Measurements from ENCODE around the gene MED27.

MED27 gene

GRCh38 chr9:132055756-132056155 lies 23.9 kb downstream of the MED27 start:
- H3K4me3 ChIP-seq (ENCODE audit: severe bottlenecking): no peak overlapping the region
- DNase-seq (ENCODE audit: low spot score) (no peak), ATAC-seq (ENCODE audit: low read depth) (no peak)
- H3K4me1 ChIP-seq (ENCODE audit: insufficient read depth, poor library complexity, severe bottlenecking): no peaks in the 10 kb centered on the region
- no peaks in the 10 kb centered on the region for H3K9me3 ChIP-seq (ENCODE audit: severe bottlenecking)
- H3K27ac ChIP-seq (ENCODE audit: poor library complexity, severe bottlenecking): no peak overlapping the region
- H3K27me3 ChIP-seq (ENCODE audit: insufficient read depth, poor library complexity, severe bottlenecking): no peaks in the 10 kb centered on the region
- H3K36me3 ChIP-seq (ENCODE audit: low read depth): no peaks in the 10 kb centered on the region
- TF ChIP-seq CTCF (IDR thresholded peaks at IDR 0.05; ENCODE audit: poor library complexity, severe bottlenecking): no peak

GRCh38 chr9:132054024-132054423 lies 25.6 kb downstream of the MED27 start:
- Histone ChIP-seq H3K9me3 (ENCODE audit: severe bottlenecking) (no peaks in the 10 kb centered on the region), H3K27ac (ENCODE audit: poor library complexity, severe bottlenecking) (no peak overlapping the region), H3K36me3 (ENCODE audit: low read depth) (no peaks in the 10 kb centered on the region), H3K4me3 (ENCODE audit: severe bottlenecking) (no peak overlapping the region), H3K27me3 (ENCODE audit: insufficient read depth, poor library complexity, severe bottlenecking) (no peaks in the 10 kb centered on the region), H3K4me1 (ENCODE audit: insufficient read depth, poor library complexity, severe bottlenecking) (no peaks in the 10 kb centered on the region)
- ATAC-seq (ENCODE audit: low read depth) (no peak), DNase-seq (ENCODE audit: low spot score) (no peak)
- no peak for TF ChIP-seq CTCF (IDR thresholded peaks at IDR 0.05; ENCODE audit: poor library complexity, severe bottlenecking)

- no peaks in the 10 kb centered on the region for H3K4me1 ChIP-seq (ENCODE audit: insufficient read depth, poor library complexity, severe bottlenecking)
- H3K27ac ChIP-seq (ENCODE audit: poor library complexity, severe bottlenecking): no peak overlapping the region
- H3K27me3 ChIP-seq (ENCODE audit: insufficient read depth, poor library complexity, severe bottlenecking): no peaks in the 10 kb centered on the region
- no peaks in the 10 kb centered on the region for H3K36me3 ChIP-seq (ENCODE audit: low read depth)
- H3K9me3 ChIP-seq (ENCODE audit: severe bottlenecking): no peaks in the 10 kb centered on the region
- H3K4me3 ChIP-seq (ENCODE audit: severe bottlenecking): no peak overlapping the region
- DNase-seq (ENCODE audit: low spot score) (no peak), ATAC-seq (ENCODE audit: low read depth) (no peak)
- no peak for TF ChIP-seq CTCF (IDR thresholded peaks at IDR 0.05; ENCODE audit: poor library complexity, severe bottlenecking)
Measured at GRCh38 chr9:132049900-132050299, 29.8 kb downstream of the MED27 start.

- TF ChIP-seq CTCF (IDR thresholded peaks at IDR 0.05; ENCODE audit: poor library complexity, severe bottlenecking): no peak
- no peak for DNase-seq (ENCODE audit: low spot score)
- no peak overlapping the region for H3K4me3 ChIP-seq (ENCODE audit: severe bottlenecking)
- no peaks in the 10 kb centered on the region for H3K36me3 ChIP-seq (ENCODE audit: low read depth)
- ATAC-seq (ENCODE audit: low read depth): no peak
- H3K4me1 ChIP-seq (ENCODE audit: insufficient read depth, poor library complexity, severe bottlenecking): no peaks in the 10 kb centered on the region
- no peaks in the 10 kb centered on the region for H3K27me3 ChIP-seq (ENCODE audit: insufficient read depth, poor library complexity, severe bottlenecking)
- no peak overlapping the region for H3K27ac ChIP-seq (ENCODE audit: poor library complexity, severe bottlenecking)
- H3K9me3 ChIP-seq (ENCODE audit: severe bottlenecking): no peaks in the 10 kb centered on the region
Measured at GRCh38 chr9:132049323-132049882, 30.3 kb downstream of the MED27 start.

- TF ChIP-seq CTCF (IDR thresholded peaks at IDR 0.05; ENCODE audit: poor library complexity, severe bottlenecking): no peak
- H3K27ac ChIP-seq (ENCODE audit: poor library complexity, severe bottlenecking): no peak overlapping the region
- DNase-seq (ENCODE audit: low spot score): no peak
- H3K4me1 ChIP-seq (ENCODE audit: insufficient read depth, poor library complexity, severe bottlenecking): peaks cover 2% of the 10 kb centered on the region
- no peaks in the 10 kb centered on the region for H3K36me3 ChIP-seq (ENCODE audit: low read depth)
- ATAC-seq (ENCODE audit: low read depth): no peak
- no peaks in the 10 kb centered on the region for H3K9me3 ChIP-seq (ENCODE audit: severe bottlenecking)
- H3K27me3 ChIP-seq (ENCODE audit: insufficient read depth, poor library complexity, severe bottlenecking): no peaks in the 10 kb centered on the region
- H3K4me3 ChIP-seq (ENCODE audit: severe bottlenecking): no peak overlapping the region
Measured at GRCh38 chr9:132048201-132048600, 31.5 kb downstream of the MED27 start.

Measured in RWPE2 (cell line).